GM23248 (cell line): Measurements from ENCODE around the gene RNASEH1.

Experiments
- EZH2 ChIP-seq: fragments of 200-600 bp; sonication (generic); IDR thresholded peaks from 2 replicates; pipeline ENCODE4 v1.6.1; 2018; ENCODE audit warnings: antibody characterized with exemption, mild to moderate bottlenecking; ENCODE audit not compliant: insufficient read depth, poor library complexity, severe bottlenecking
- EZH2phosphoT487 ChIP-seq: fragments of 200-600 bp; sonication (generic); IDR thresholded peaks from 2 replicates; pipeline ENCODE4 v1.6.1; 2018; ENCODE audit warnings: antibody characterized with exemption, moderate library complexity, mild to moderate bottlenecking, low read depth; ENCODE audit not compliant: insufficient read depth

DNA sequence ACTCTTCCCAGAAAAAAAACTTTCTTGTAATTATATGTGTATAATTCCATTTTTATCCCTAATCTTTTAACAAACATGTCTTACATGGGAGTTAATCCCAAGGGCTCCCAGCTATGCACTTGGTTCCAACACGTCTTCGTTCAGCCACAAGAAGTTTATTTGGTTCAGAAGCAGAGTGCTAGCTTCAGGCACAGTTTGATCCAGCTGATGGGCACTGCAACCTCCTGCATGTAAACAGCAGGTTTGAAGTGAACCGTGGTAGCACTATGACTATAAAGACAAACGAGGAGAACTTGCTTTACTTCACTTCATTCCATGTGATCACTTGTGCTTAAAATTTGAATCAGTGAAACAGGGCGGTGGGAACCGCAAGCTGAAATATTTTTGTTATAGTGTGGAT is 7.0 kb upstream of the RNASEH1 start:
- TF ChIP-seq EZH2 (no peak), EZH2phosphoT487 (no peak)
